GM21717 (cell line): ENCODE data around the gene UBN2.
"Not testable (repeated sequence)": the region's sequence is repeated elsewhere in the genome, so short reads cannot be mapped to it uniquely, and the experiment has no call there.

Source experiments
- ATAC-seq: cut with Tn5 transposase; IDR thresholded peaks from one replicate; pipeline ENCODE4 v1.9.1; 2021; ENCODE audit warnings: mild to moderate bottlenecking, moderate library complexity; ENCODE audit not compliant: unreplicated experiment

UBN2 gene

GRCh38 chr7:139294241-139294640, 63.2 kb downstream of the UBN2 start:
- ATAC-seq, result no peak

GRCh38 chr7:139294951-139295575, 64.0 kb downstream of the UBN2 start:
- ATAC-seq, result no peak

- ATAC-seq, result no peak
These were observed 66.8 kb downstream of the UBN2 start for GRCh38 chr7:139297795-139298194.

GRCh38 chr7:139299296-139299695, 68.3 kb downstream of the UBN2 start:
- no peak for ATAC-seq

- ATAC-seq, result no peak
These were observed 69.4 kb downstream of the UBN2 start for GRCh38 chr7:139300390-139300789.

GRCh38 chr7:139304517-139304916, 73.5 kb downstream of the UBN2 start:
- no peak for ATAC-seq

GRCh38 chr7:139317939-139318505, 87.0 kb downstream of the UBN2 start:
- no peak for ATAC-seq

- ATAC-seq, result no peak
These were observed 90.2 kb downstream of the UBN2 start for GRCh38 chr7:139321071-139321745.

DNA sequence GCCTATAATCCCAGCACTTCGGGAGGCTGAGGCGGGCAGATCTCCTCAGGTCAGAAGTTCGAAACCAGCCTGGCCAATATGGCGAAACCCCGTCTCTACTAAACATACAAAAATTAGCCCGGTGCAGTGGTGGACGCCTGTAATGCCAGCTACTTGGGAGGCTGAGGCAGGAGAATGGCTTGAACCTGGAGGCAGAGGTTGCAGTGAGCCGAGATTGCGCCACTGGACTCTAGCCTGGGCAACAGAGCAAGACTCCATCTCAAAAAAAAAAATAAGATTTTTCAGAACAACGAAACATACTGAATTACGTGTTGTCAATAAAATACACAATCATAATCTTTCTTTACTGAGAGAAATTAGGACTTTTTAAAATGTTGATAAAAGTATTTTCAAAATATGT, 93.7 kb downstream of the UBN2 start:
- not testable (repeated sequence) for ATAC-seq

- no peak for ATAC-seq
These were observed 97.3 kb downstream of the UBN2 start for GRCh38 chr7:139328375-139328774.

- no peak for ATAC-seq
These were observed 98.1 kb downstream of the UBN2 start for GRCh38 chr7:139329119-139329518.

DNA sequence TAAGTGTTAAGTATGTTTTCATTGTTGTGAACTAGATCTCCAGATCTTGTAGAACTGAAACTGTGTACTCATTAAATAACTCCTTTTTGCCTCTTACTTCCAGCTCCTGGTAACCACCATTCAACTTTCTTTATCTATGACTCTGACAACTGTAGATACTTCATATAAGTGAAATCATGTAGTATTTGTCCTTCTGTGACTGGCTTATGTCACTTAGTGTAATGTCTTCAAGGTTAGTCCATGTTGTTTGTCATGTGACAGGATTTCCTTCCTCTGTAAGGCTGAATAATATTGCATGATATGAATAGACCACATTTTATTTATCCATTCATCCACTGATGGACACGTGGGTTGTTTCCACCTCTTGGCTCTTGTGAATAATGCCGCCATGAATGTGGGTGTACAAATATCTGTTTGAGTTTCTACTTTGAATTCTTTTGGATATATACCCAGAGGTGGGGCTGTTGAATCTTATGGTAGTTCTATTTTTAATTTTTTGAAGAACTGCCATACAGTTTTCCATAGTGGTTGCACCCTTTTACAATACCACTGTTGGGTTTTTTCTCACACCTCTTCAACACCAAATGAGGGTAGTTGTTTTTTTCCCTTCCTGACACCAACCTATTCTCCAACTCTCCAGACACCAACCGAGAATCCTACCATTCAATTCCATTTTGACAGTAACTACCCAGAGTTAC, 99.4 kb downstream of the UBN2 start:
- ATAC-seq, result no peak

- no peak for ATAC-seq
These were observed 101.8 kb downstream of the UBN2 start for GRCh38 chr7:139332697-139333359.

GRCh38 chr7:139333443-139333842, 102.4 kb downstream of the UBN2 start:
- not testable (repeated sequence) for ATAC-seq

DNA sequence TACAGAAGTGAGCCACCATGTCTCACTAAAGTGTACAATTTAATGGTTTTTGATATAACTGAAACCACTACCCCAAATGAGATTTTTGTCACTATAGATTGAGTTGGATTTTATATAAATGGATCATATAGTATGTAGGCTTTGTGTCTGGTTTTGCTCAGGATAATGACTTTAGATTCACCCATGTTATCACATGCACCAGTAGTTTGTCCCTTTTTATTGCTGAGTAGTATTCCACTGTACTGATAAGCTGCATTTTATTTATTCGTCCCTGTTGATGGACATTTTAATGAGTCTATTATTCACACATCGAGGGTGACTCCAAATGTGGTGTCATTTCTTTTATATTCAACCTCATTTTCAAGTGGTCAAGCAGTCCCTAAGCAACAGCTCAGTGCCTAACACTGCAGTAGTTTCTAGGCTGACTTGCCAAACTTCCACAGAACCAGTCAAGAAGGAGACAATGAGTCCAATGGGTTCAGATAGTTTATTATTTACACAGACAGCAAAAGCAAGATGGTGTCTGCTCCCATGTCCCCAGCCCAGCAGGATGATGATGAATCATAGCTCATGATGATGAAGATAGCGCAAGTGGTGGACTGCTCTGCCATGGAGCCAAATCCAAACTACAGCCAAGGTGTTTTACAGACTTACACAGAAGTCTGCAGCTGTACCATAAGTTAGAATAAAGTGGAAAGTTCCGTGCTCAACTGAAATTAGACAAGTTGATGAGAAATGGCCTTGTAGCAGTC, 103.5 kb downstream of the UBN2 start:
- no peak for ATAC-seq

- no peak for ATAC-seq
These were observed 108.0 kb downstream of the UBN2 start for GRCh38 chr7:139339025-139339424.

DNA sequence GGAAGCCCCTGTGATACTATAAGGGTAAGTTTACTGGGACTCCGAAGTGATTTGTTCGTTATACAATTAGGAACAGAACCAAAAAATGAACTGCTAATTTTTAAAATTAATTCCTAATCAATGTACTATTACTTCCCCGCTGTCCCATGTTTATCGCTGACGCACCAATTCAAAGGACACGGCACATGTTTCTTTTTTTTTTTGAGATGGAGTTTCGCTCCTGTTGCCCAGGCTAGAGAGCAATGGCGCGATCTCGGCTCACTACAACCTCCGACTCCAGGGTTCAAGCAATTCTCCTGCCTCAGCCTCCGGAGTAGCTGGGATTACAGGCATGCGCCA, 108.6 kb downstream of the UBN2 start:
- no peak for ATAC-seq

DNA sequence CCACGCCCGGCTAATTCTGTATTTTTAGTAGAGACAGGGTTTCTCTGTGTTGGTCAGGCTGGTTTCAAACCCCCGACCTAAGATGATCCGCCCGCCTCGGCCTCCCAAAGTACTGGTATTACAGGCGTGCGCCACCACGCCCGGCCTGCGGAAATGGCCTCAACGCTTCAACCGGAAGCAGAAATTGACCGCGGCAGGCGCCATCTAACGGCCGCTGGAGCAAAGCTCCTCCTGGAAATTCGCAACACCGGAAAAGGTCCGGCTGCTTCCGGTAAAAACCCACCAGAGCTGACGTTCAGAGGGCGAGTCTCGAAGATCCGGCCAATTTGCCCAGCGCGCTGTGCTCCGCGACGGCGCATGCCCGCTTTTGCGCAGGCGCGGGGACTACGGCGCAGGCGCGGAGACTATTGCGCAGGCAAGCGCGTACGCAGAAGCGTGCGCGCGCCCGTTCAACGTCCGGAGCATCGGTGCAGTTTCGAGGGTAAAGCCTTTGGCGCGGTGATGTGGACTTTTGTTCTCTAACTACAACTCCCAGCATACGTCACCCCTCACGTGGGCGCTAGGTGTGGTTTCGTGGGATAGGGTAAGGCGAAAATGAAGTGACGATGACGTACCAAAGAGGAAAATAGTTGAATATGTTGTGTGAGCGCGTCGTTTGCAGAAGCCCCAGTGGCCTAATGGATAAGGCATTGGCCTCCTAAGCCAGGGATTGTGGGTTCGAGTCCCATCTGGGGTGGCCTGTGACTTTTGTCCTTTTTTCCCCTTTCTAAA, 109.2 kb downstream of the UBN2 start:
- ATAC-seq, result peak; percentile 85

DNA sequence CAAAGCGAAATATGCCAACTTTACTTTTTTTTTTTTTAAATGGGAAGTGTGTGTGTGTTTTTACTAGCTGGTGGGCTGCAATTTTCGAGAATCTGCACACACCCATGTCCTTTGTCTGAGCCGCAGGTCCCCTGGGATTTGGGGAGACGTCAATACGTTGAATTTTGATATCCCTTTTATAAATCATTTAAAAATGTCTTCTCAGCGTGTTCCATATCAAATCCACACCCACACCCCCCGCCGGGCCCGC, 109.7 kb downstream of the UBN2 start:
- ATAC-seq, result no peak

- peak; percentile 64 for ATAC-seq
These were observed 110.2 kb downstream of the UBN2 start, which contains the start of gene FMC1 for GRCh38 chr7:139341058-139341775. FMC1 (plus strand) TSS chr7:139341337; CDS start chr7:139341385, 48 bp downstream.
